HFF-Myc (cell line): Measurements from ENCODE around the gene TENT5C.

Experiments
- DNase-seq: peaks from one replicate; pipeline ENCODE4 v3.0.0-alpha.2; 2011; ENCODE audit warnings: low read depth; ENCODE audit errors: extremely low read depth
- H3K4me3 ChIP-seq: replicated peaks from 2 replicates; pipeline ENCODE4 v1.5.1; 2011; ENCODE audit warnings: low read depth, mild to moderate bottlenecking, control low read depth, low read length
- CTCF ChIP-seq: IDR thresholded peaks from 2 replicates; pipeline ENCODE4 v1.5.1; 2012; ENCODE audit warnings: mild to moderate bottlenecking, low read depth, low read length, control low read depth; ENCODE audit errors: missing control alignments

Gene TENT5C

GRCh38 chr1:117663156-117663902 is 57.5 kb downstream of the TENT5C start:
- DNase-seq = no peak
- no peak overlapping the region for H3K4me3 ChIP-seq
- TF ChIP-seq CTCF = no peak

- DNase-seq = no peak
- no peak overlapping the region for H3K4me3 ChIP-seq
- TF ChIP-seq CTCF = no peak
These were observed 58.5 kb downstream of the TENT5C start for GRCh38 chr1:117664314-117664713.

DNA sequence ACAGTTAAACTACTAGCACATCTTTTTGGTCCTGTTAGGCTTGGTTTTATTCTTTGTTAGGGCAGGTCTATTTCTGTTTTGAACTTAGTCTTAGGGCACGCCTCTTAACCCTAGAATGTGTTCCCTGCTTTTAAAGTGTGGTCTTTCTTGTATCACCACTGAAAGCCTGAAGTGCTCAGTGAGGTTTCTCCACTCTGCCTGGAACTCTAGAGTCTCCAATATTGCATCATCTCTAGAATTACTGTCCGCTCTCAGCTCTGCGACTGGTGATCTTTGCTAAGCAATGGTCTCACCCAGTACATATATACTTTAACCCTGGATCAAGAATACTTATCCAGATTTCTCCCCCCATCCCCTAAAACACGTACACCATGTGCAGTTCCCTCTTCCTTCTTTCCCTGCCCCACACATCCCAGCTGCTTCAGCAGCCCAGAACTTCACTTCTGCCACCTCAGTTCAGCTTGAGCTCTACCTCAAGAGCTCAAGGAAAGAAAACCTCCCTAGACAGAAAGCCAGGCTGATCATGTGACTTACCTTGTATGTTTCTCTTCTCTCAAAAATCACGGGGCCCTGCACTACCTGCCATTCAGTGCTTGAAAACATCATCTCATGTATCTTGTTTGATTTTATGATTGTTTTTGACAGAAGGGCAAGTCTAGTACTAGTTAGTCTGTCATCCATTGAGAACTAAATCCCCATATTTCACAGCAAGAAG is 59.9 kb downstream of the TENT5C start:
- no peak for DNase-seq
- H3K4me3 ChIP-seq = no peak overlapping the region
- no peak for TF ChIP-seq CTCF

- no peak for DNase-seq
- TF ChIP-seq CTCF = no peak
- H3K4me3 ChIP-seq = no peak overlapping the region
These were observed 63.7 kb downstream of the TENT5C start for GRCh38 chr1:117669572-117669971.

DNA sequence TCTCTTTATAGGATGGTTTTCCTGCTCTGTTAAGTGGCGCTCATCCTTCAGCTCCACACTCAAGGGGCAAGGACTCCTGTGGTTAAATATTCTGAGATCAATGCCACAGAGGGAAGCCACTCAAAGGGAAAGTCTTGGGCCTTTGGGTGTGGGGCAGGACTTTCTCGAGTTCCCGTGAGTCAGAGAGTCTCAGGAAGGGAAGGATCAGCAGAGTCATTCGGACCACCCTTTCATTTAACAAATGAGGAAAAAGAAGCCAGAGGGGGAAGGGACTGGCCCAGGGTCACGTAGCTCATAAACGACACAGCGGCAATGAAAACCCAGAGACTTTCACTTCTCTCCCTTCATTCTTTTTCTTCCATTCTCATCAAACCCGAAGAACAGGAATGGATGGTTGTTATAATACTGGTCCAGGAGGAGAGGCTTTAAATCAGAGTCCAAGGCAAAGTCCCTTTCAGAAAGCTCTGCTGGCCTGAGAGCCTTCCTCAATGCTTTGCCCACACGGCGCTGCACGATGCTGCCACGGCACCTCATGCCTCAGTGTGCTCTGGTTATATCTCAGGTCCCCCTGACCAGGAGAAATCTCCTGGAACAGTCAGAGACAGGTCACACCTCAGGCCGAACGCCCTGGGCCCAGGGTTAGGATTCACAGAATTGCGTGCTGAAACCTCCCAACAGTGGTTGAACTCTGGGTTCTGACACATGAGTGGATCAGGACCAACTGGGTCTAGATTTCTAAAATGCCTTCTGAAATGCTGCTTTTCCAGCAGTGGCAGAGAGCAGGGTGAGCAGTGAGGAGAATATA is 65.3 kb downstream of the TENT5C start:
- no peak overlapping the region for H3K4me3 ChIP-seq
- TF ChIP-seq CTCF = no peak
- no peak for DNase-seq

GRCh38 chr1:117671781-117672501 is 66.1 kb downstream of the TENT5C start:
- DNase-seq = no peak
- no peak overlapping the region for H3K4me3 ChIP-seq
- TF ChIP-seq CTCF = no peak
